ENCODE results near the gene ASGR2. TPM values are rescaled to one million over a fixed set of nuclear protein-coding genes. Genes with fewer than 3 reads are reported as not detected.
"Not testable (repeated sequence)": the region's sequence is repeated elsewhere in the genome, so short reads cannot be mapped to it uniquely, and the experiment has no call there.

The ASGR2 gene
- total RNA-seq, 1 donor from 2014 or later = 0.22 TPM

- Histone ChIP-seq H3K36me3 (no peaks in the 10 kb centered on the region), H3K27ac (replicated peaks) (peak overlapping the region; percentile 50), H3K4me1 (peaks cover 9% of the 10 kb centered on the region), H3K4me3 (peak overlapping the region; percentile 40), H3K27me3 (ENCODE audit: low read depth) (peaks cover 87% of the 10 kb centered on the region), H3K9me3 (replicated peaks) (no peaks in the 10 kb centered on the region)
- TF ChIP-seq CTCF (IDR thresholded peaks at IDR 0.05; ENCODE audit: borderline replicate concordance) = no peak
- no peak for DNase-seq
- intact Hi-C loops (cut with micrococcal nuclease) = loop anchor here (10.0 kb wide), 1 partner anchor 216 kb away; no protein-coding TSS in a partner anchor
Measured at GRCh38 chr17:7130621-7131422, 16.2 kb upstream of the ASGR2 start.

GRCh38 chr17:7129311-7129710 lies 14.7 kb upstream of the ASGR2 start:
- Histone ChIP-seq H3K4me3 (no peak overlapping the region), H3K27me3 (ENCODE audit: low read depth) (peaks cover 78% of the 10 kb centered on the region), H3K9me3 (replicated peaks) (no peaks in the 10 kb centered on the region), H3K27ac (replicated peaks) (no peak overlapping the region), H3K4me1 (peaks cover 7% of the 10 kb centered on the region), H3K36me3 (no peaks in the 10 kb centered on the region)
- no peak for TF ChIP-seq CTCF (IDR thresholded peaks at IDR 0.05; ENCODE audit: borderline replicate concordance)
- intact Hi-C loops (cut with micrococcal nuclease) = no loop called here
- DNase-seq = no peak

GRCh38 chr17:7128160-7128559 lies 13.5 kb upstream of the ASGR2 start:
- intact Hi-C loops (cut with micrococcal nuclease) = no loop called here
- no peak overlapping the region for H3K4me3 ChIP-seq
- no peaks in the 10 kb centered on the region for H3K9me3 ChIP-seq (replicated peaks)
- H3K27ac ChIP-seq (replicated peaks) = no peak overlapping the region
- DNase-seq = no peak
- peaks cover 7% of the 10 kb centered on the region for H3K4me1 ChIP-seq
- no peak for TF ChIP-seq CTCF (IDR thresholded peaks at IDR 0.05; ENCODE audit: borderline replicate concordance)
- H3K36me3 ChIP-seq = no peaks in the 10 kb centered on the region
- H3K27me3 ChIP-seq (ENCODE audit: low read depth) = peaks cover 77% of the 10 kb centered on the region

- H3K27ac ChIP-seq (replicated peaks); intact Hi-C loops (cut with micrococcal nuclease); DNase-seq; H3K36me3 ChIP-seq; H3K4me1 ChIP-seq; H3K4me3 ChIP-seq; H3K9me3 ChIP-seq (replicated peaks): not testable (repeated sequence)
- H3K27me3 ChIP-seq (ENCODE audit: low read depth) = peaks cover 77% of the 10 kb centered on the region
Measured at GRCh38 chr17:7127501-7127900, 12.9 kb upstream of the ASGR2 start.

GRCh38 chr17:7126386-7126785 lies 11.8 kb upstream of the ASGR2 start:
- DNase-seq; intact Hi-C loops (cut with micrococcal nuclease); H3K9me3 ChIP-seq (replicated peaks); H3K36me3 ChIP-seq; H3K27ac ChIP-seq (replicated peaks); H3K4me1 ChIP-seq; H3K4me3 ChIP-seq: not testable (repeated sequence)
- peaks cover 76% of the 10 kb centered on the region for H3K27me3 ChIP-seq (ENCODE audit: low read depth)

- DNase-seq = no peak
- intact Hi-C loops (cut with micrococcal nuclease) = no loop called here
- H3K4me3 ChIP-seq = no peak overlapping the region
- TF ChIP-seq CTCF (IDR thresholded peaks at IDR 0.05; ENCODE audit: borderline replicate concordance) = no peak
- H3K9me3 ChIP-seq (replicated peaks) = no peaks in the 10 kb centered on the region
- no peaks in the 10 kb centered on the region for H3K36me3 ChIP-seq
- no peak overlapping the region for H3K27ac ChIP-seq (replicated peaks)
- peaks cover 76% of the 10 kb centered on the region for H3K27me3 ChIP-seq (ENCODE audit: low read depth)
- no peaks in the 10 kb centered on the region for H3K4me1 ChIP-seq
Measured at GRCh38 chr17:7124923-7125322, 10.3 kb upstream of the ASGR2 start.
